ENCODE measurements around the gene RSAD1.

The RSAD1 gene

DNA sequence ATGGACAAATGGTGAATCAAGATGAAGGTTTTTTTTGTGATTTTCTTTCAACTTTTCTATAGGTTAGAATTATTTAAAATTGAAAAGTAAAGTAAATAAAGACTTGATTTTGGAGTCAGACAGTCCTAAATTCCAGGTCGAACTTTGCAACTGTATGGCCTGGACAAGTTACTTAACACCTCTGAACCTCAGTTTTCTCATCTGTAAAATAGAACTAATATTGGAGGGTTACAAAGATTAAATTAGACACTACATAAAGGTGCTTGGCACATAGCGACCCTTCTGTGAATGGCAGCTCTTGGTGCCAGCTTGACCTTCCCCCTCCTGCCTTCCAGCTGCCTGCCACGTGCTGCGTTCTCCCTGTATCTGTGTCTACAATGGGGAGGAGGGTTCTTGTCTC, 3.0 kb downstream of the RSAD1 start:
- no peak for TF ChIP-seq ZFX (IDR thresholded peaks at IDR 0.05; ENCODE audit: borderline replicate concordance)
- H3K27ac ChIP-seq = peak overlapping the region; percentile 50; the same call in 1 of the 2 replicates

DNA sequence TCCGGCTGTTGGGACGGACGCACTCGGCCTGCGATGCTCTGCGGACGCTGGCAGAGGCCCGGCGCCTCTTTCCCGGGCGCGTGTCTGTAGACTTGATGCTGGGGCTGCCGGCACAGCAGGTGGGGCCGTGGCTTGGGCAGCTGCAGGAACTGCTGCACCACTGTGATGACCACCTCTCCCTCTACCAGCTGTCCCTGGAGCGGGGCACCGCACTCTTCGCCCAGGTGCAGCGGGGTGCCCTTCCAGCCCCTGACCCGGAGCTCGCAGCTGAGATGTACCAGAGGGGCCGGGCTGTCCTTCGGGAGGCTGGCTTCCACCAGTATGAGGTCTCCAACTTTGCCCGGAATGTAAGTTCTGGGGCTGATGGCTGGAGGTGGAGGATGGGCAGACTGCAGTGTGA, 3.5 kb downstream of the RSAD1 start:
- TF ChIP-seq, protein P1, sequence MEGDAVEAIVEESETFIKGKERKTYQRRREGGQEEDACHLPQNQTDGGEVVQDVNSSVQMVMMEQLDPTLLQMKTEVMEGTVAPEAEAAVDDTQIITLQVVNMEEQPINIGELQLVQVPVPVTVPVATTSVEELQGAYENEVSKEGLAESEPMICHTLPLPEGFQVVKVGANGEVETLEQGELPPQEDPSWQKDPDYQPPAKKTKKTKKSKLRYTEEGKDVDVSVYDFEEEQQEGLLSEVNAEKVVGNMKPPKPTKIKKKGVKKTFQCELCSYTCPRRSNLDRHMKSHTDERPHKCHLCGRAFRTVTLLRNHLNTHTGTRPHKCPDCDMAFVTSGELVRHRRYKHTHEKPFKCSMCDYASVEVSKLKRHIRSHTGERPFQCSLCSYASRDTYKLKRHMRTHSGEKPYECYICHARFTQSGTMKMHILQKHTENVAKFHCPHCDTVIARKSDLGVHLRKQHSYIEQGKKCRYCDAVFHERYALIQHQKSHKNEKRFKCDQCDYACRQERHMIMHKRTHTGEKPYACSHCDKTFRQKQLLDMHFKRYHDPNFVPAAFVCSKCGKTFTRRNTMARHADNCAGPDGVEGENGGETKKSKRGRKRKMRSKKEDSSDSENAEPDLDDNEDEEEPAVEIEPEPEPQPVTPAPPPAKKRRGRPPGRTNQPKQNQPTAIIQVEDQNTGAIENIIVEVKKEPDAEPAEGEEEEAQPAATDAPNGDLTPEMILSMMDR (IDR thresholded peaks at IDR 0.05) = no peak
- no peak for TF ChIP-seq ZFX (IDR thresholded peaks at IDR 0.05; ENCODE audit: borderline replicate concordance)
- peak overlapping the region; percentile 50 for H3K27ac ChIP-seq

DNA sequence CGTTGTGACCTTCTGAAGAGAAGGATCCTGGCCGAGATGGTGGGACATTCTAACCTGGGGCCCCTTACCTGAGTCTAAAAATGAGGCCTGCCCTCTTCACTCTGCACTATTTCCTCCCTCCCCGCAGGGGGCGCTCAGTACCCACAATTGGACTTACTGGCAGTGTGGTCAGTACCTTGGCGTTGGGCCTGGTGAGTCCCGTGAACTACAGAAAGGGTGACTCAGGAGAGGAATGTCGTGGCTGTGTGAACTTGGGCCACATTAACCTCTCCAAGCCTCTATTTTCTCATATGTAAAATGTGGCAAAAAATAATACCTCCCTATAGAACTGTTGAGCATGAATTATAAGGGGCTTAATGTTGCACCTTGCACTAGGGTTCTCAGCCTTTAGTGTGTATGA, 3.9 kb downstream of the RSAD1 start:
- TF ChIP-seq, protein P1 (IDR thresholded peaks at IDR 0.05) = peak; percentile 88
- no peak for TF ChIP-seq ZFX (IDR thresholded peaks at IDR 0.05; ENCODE audit: borderline replicate concordance)
- peak overlapping the region; percentile 50 for H3K27ac ChIP-seq

DNA sequence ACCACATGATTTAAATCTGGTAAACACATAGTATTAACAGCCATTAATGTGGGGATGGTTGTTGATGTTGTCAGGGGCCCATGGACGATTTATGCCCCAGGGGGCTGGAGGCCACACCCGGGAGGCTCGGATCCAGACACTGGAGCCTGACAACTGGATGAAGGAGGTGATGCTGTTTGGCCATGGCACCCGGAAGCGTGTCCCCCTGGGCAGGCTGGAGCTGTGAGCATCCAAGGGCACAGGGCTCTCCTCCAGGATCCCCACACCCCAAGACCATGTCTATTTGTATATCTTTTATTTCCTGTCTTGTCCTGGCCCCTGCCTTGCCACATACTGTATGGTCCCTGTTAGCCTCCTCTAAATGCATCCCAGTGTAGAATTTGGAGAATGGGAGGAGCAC, 4.6 kb downstream of the RSAD1 start:
- TF ChIP-seq, protein P1 (IDR thresholded peaks at IDR 0.05) = no peak
- no peak for TF ChIP-seq ZFX (IDR thresholded peaks at IDR 0.05; ENCODE audit: borderline replicate concordance)
- peak overlapping the region; percentile 50 for H3K27ac ChIP-seq

DNA sequence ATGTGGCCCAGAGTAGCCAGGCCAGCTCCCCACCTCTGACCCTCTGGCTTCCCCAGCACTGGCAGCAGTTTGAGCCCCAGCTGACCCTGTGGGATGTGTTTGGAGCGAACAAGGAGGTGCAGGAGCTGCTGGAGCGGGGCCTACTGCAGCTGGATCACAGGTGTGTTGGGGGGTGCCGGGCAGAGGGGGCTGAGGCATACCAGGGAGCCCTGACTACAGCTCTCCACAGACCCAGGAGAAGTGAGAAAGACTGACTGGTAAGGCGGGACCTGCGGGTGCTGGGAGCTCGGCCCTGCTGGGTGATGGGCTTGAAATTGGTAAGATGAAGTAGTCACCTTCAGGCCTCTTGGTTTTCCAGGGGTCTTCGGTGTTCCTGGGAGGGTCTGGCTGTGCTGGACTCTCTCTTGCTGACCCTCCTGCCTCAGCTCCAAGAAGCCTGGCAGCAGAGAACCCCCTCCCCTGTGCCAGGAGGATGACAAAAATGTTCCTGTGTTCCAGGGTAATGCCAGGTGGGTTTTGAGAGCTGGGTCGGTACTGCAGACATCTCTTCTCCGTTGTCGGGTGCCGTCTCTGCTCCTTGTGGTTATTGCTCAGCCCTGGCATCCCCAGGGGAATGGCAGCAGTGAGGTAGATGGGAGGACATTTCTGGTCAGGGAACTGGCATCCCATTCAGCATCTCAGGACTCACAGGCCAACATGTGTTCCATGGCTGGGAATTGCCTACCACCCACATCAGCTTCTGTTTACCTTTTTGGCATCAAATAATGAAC, 5.9 kb downstream of the RSAD1 start:
- no peak overlapping the region for H3K27ac ChIP-seq
- no peak for TF ChIP-seq ZFX (IDR thresholded peaks at IDR 0.05; ENCODE audit: borderline replicate concordance)
- TF ChIP-seq, protein P1 (IDR thresholded peaks at IDR 0.05) = no peak

DNA sequence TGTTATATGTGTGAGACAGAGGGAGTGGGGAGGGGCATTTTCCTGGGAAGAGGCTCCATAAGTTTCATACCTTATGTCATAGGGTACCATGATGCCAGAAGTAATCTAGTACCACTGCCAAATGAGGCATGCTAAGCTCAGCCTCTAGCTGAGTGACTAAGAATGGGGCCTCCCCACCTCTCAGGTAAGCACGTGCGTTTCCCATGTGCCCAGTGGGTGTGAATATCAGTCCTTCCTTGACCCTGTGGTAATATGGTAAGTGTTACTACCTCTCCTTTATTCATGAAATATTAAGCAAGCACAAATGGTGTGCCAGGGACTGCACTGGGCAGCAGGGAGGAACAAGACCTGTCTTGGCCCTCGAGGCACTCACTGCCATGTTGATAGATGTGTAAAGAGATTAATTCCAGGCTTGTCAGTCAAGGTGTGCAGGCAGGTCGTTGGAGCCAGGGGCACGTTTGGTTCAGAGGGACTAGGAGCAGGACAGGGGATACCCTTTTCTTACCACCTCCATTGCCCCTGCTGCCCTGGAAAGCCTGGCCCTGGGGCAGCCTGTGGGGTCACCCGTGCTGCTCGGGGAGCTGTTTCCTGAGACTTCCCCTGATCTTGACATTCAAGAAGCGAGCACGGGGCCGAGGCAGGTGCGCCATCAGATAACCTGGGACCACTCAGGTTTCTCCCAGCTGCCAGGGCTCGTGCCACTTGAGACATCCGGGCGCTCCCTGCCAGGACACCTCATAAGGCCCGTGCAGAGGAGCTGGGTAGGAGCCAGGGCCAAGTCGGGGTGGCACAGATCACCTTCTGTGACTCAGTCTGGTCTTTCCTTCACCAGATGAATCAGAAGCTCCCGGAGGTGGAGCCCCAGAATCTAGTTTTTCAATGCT, 8.8 kb downstream of the RSAD1 start:
- TF ChIP-seq ZFX (IDR thresholded peaks at IDR 0.05; ENCODE audit: borderline replicate concordance) = no peak
- TF ChIP-seq, protein P1 (IDR thresholded peaks at IDR 0.05) = no peak
- no peak overlapping the region for H3K27ac ChIP-seq

DNA sequence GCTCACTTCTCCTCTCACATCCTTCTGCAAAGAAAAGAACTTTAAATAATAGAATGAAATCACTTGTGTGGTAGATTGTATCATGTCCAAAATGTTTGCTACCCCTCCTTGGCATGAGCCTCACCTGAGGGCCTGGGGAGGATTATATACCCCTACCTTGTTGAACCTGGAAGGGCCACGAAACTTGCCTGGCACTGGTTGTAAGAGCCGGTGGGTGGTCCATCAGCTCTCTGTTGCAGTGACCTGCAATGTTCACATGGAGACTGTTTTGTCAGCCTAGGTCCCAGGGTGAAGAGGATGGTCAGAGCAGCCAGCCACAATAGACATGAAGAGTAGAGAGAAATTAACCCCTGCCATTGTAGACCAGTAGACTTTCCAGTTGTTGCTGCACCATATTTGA, 10.2 kb downstream of the RSAD1 start:
- no peak overlapping the region for H3K27ac ChIP-seq
- TF ChIP-seq ZFX (IDR thresholded peaks at IDR 0.05; ENCODE audit: borderline replicate concordance) = no peak
- TF ChIP-seq, protein P1 (IDR thresholded peaks at IDR 0.05) = no peak
